Activated gamma-delta T cell treated with anti-CD3 and anti-CD28 coated beads, Interleukin-2, amount 50 U/mL, for 16 hours (primary cell): ENCODE results near the gene ADAMTSL5.

Source experiments
- DNase-seq: peaks from one replicate; pipeline ENCODE4 v3.0.0-alpha.2; 2020; ENCODE audit warnings: low read depth

The ADAMTSL5 gene

DNA sequence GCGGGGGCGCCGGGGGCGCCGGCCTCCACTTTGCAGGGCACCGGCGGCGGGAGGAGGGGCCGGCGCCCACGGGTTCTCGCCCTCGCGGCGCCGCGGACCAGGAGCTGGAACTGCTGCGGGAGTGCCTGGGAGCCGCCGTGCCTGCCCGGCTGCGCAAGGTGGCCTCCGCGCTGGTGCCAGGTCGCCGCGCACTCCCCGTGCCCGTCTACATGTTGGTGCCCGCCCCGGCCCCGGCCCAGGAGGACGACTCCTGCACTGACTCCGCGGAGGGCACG is 45.7 kb downstream of the ADAMTSL5 start:
- DNase-seq: no peak

DNA sequence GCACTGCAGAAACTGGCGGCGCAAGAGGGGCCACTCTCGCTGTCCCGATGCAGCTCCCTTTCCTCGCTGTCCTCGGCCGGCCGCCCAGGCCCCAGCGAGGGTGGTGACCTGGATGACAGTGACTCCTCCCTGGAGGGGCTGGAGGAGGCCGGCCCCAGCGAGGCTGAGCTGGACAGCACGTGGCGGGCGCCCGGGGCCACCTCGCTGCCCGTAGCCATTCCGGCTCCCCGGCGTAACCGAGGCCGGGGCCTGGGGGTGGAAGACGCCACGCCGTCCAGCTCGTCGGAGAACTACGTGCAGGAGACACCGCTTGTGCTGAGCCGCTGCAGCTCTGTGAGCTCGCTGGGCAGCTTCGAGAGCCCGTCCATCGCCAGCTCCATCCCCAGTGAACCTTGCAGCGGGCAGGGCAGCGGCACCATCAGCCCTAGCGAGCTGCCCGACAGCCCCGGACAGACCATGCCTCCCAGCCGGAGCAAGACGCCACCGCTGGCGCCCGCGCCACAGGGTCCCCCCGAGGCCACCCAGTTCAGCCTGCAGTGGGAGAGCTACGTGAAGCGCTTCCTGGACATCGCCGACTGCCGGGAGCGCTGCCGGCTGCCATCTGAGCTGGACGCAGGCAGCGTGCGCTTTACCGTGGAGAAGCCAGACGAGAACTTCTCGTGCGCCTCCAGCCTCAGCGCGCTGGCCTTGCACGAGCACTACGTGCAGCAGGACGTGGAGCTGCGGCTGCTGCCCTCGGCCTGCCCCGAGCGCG is 46.2 kb downstream of the ADAMTSL5 start:
- DNase-seq: no peak

DNA sequence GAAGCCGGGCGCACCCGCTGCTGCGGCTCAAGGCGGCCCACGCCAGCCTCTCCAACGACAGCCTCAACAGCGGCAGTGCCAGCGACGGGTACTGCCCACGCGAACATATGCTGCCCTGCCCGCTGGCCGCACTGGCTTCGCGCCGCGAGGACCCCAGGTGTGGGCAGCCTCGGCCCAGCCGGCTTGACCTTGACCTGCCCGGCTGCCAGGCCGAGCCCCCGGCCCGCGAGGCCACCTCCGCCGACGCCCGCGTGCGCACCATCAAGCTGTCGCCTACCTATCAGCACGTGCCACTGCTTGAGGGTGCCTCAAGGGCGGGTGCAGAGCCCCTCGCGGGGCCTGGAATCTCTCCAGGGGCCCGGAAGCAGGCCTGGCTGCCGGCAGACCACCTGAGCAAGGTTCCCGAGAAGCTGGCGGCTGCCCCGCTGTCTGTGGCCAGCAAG is 46.8 kb downstream of the ADAMTSL5 start:
- no peak for DNase-seq

GRCh38 chr19:1465191-1466016 is 47.4 kb downstream of the ADAMTSL5 start:
- no peak for DNase-seq

DNA sequence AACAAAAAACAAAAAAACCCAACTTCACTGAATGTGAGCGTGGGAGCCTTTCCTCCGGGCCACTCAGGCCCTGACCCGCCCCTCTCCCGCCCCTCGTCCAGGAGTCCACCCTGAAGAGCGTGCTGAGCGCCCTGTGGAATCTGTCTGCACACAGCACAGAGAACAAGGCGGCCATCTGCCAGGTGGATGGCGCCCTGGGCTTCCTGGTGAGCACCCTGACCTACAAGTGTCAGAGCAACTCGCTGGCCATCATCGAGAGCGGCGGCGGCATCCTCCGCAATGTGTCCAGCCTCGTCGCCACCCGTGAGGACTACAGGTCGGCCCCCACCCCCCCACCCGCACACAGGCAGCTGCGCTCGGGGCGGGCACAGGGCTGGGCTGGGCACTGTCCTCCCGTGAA is 51.0 kb downstream of the ADAMTSL5 start:
- no peak for DNase-seq

DNA sequence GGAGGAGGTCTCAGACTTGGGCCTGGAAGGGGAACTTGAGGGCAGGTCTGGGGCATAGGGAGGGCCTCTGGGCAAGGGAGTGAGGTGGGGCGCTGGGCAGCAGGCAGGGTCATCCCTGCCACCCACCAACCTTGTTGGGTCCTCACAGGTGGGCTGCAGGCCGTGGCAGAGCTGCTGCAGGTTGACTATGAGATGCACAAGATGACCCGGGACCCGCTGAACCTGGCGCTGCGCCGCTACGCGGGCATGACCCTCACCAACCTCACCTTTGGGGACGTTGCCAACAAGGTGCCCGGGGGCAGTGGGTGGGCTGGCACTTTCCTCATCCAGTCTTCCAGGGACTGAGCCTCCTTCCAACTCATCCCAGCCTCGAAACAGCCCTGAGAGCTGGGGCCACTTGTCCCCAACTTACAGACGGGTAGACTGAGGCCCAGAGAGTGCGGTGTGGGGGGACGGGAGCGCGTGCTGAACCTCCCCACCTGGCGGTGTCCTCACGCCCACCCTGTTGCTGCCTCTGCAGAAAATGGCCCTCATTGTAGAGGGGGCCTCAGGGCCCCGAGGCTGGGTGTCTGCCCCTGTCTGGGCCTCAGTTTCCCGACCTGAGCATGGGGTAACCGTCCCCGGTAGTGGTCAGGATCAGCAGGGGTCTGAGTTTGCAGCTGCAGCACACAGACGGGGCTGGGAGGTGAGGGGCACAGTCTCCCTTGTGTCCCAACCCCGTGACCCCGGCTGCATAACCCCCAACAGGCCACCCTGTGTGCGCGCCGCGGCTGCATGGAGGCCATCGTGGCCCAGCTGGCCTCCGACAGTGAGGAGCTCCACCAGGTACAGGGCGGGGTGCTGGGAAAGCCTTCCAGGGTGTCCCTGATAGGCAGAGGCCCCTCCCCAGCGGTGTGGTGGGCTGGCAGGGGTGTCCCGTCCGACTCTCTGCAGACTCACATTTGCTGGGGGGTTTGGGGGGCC is 52.5 kb downstream of the ADAMTSL5 start:
- no peak for DNase-seq

DNA sequence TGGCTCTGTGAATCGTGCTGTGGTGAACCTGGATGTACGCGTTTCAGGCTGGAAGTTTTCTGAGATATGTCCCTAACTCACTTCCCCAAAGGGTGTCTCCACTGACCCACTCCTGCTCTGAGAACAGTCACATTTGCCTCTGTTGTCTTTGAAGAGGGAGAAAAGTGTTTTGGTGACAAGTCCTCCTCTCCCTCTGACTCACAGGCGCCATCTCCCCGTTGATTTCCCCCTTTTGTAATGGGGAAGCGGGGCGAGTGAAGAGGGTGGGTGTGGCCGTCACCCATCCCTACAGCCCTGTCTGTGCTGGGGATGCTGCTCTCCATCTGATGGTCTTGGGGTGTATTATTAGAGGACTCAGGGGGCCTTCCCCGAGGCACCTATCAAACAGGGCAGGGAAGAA is 53.3 kb downstream of the ADAMTSL5 start:
- no peak for DNase-seq

GRCh38 chr19:1457892-1458291 is 54.9 kb downstream of the ADAMTSL5 start:
- DNase-seq: no peak

DNA sequence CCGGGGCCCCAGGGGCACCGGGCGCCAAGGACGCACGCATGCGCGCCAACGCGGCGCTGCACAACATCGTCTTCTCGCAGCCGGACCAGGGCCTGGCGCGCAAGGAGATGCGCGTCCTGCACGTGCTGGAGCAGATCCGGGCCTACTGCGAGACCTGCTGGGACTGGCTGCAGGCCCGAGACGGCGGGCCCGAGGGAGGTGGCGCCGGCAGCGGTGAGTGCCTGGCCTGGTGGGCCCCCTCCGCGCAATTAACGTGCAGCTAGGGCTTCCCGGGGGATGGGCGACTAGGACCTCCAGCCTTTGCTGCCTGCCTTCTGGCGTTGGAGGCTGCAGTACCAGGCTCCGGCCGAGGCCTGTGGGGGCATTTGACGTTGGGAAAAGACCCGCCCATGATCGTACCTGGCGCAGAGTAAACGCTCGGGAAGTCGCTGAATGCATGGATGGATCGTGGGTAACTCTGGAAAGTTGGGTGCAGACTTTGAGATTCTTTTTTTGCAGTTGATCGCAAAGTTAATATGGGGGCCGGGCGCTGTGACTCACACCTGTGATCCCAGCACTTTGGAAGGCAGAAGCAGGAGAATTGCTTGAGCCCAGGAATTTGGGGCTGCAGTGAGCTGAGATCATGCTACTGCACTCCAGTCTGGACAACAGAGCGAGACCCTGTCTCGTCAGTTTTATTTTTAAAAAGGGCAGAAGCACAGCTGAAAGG is 55.6 kb downstream of the ADAMTSL5 start:
- DNase-seq: no peak

GRCh38 chr19:1456121-1456900 is 56.5 kb downstream of the ADAMTSL5 start:
- DNase-seq: no peak

GRCh38 chr19:1455336-1456120 is 57.3 kb downstream of the ADAMTSL5 start:
- DNase-seq: no peak
